ENCODE data around the gene MAN2B2. TPM values are rescaled to one million over a fixed set of nuclear protein-coding genes. Genes with fewer than 3 reads are reported as not detected.
"Not testable (repeated sequence)": the region's sequence is repeated elsewhere in the genome, so short reads cannot be mapped to it uniquely, and the experiment has no call there.

The MAN2B2 gene
- total and polyA plus RNA-seq, 4 donors = 9.2 to 22.4 (median 17.8) TPM

- H3K36me3 ChIP-seq (ENCODE audit: control insufficient read depth, insufficient read depth, low read length) = peaks cover 21% of the 10 kb centered on the region
- H3K4me1 ChIP-seq (ENCODE audit: control insufficient read depth, insufficient read depth, low read length) = peaks cover 22% of the 10 kb centered on the region
- peak overlapping the region; percentile 46 for H3K4me3 ChIP-seq (ENCODE audit: low read depth, low read length)
- H3K27ac ChIP-seq (ENCODE audit: low read depth, low read length); H3K27me3 ChIP-seq (ENCODE audit: control insufficient read depth, insufficient read depth, low read length); DNase-seq (ENCODE audit: low read depth in 4 of 6, low spot score in 6 of 6); H3K9me3 ChIP-seq (ENCODE audit: control insufficient read depth, insufficient read depth, low read length): not testable (repeated sequence)
- WGBS (ENCODE audit: insufficient coverage) = 96% methylated on average over 21 of the region's 34 CpGs
These were observed 97.7 kb downstream of the MAN2B2 start for GRCh38 chr4:6672541-6673190.

Other genes with a start within 250 kb of the MAN2B2 start
- 10 to 100 TPM; 17.2 to 70.7 TPM for gene PPP2R2C, start 102.6 kb upstream of the MAN2B2 start, total RNA-seq
- 100 to 1,000 TPM in 1 of 2 donors, 10 to 100 TPM in 1; 79.6 to 114 TPM for gene PPP2R2C, start 102.6 kb upstream of the MAN2B2 start, polyA plus RNA-seq (ENCODE audit: insufficient read length in 2 of 2)
- 100 to 1,000 TPM; 103 to 128 TPM for gene MRFAP1, start 65.5 kb downstream of the MAN2B2 start, total RNA-seq
- gene MRFAP1, start 65.5 kb downstream of the MAN2B2 start, polyA plus RNA-seq (ENCODE audit: insufficient read length in 2 of 2) = 100 to 1,000 TPM; 505 to 616 TPM
- gene S100P, start 118.7 kb downstream of the MAN2B2 start, total RNA-seq = 1 to 10 TPM; 4.8 to 6.9 TPM
- 1 to 10 TPM in 1 of 2 donors, under 1 TPM in 1; 0.60 to 1.3 TPM for gene S100P, start 118.7 kb downstream of the MAN2B2 start, polyA plus RNA-seq (ENCODE audit: insufficient read length in 2 of 2)
- gene MRFAP1L1, start 134.7 kb downstream of the MAN2B2 start, total RNA-seq = 100 to 1,000 TPM in 1 of 2 donors, 10 to 100 TPM in 1; 78.8 to 111 TPM
- 100 to 1,000 TPM; 146 to 163 TPM for gene MRFAP1L1, start 134.7 kb downstream of the MAN2B2 start, polyA plus RNA-seq (ENCODE audit: insufficient read length in 2 of 2)
- 10 to 100 TPM in 1 of 2 donors, 1 to 10 TPM in 1; 6.5 to 11.4 TPM for gene BLOC1S4, start 141.0 kb downstream of the MAN2B2 start, total RNA-seq
- gene BLOC1S4, start 141.0 kb downstream of the MAN2B2 start, polyA plus RNA-seq (ENCODE audit: insufficient read length in 2 of 2) = 10 to 100 TPM; 12.5 to 14.1 TPM
- gene KIAA0232, start 207.5 kb downstream of the MAN2B2 start, total RNA-seq = 10 to 100 TPM; 34.8 to 59.9 TPM
- 10 to 100 TPM; 39.0 to 52.3 TPM for gene KIAA0232, start 207.5 kb downstream of the MAN2B2 start, polyA plus RNA-seq (ENCODE audit: insufficient read length in 2 of 2)

Data from spinal cord (tissue), 10 donors.